Right renal cortex interstitium (tissue), 3 donors: ENCODE measurements around the gene MESP2. TPM values are rescaled to one million over a fixed set of nuclear protein-coding genes. Genes with fewer than 3 reads are reported as not detected.

Experiments
- DNase-seq, 3 donors: peaks; one replicate each; pipeline ENCODE4 v3.0.0-alpha.2; 2013; ENCODE audit warnings: low read depth in 3 of 3, low spot score in 2 of 3
- polyA plus RNA-seq, 3 donors: library from polyadenylated mRNA; unstranded; fragments of 120-200 nt; gene quantifications; one replicate each; pipeline ENCODE4 v1.2.1, GENCODE V29; 2013; ENCODE audit not compliant: insufficient read length in 3 of 3

Gene MESP2
- polyA plus RNA-seq, 3 donors = 0.28 to 0.67 (median 0.58) TPM

- no peak for DNase-seq
These were observed 36.8 kb downstream of the MESP2 start for GRCh38 chr15:89812847-89813320.

GRCh38 chr15:89813381-89814111, 37.4 kb downstream of the MESP2 start:
- no peak for DNase-seq

- no peak for DNase-seq
These were observed 38.1 kb downstream of the MESP2 start for GRCh38 chr15:89814112-89814742.

GRCh38 chr15:89815769-89816168, 39.6 kb downstream of the MESP2 start:
- DNase-seq = no peak

- no peak for DNase-seq
These were observed 41.7 kb downstream of the MESP2 start for GRCh38 chr15:89817701-89818280.

GRCh38 chr15:89818287-89818686, 42.2 kb downstream of the MESP2 start:
- no peak for DNase-seq

GRCh38 chr15:89820666-89821611, 44.8 kb downstream of the MESP2 start:
- no peak for DNase-seq

GRCh38 chr15:89822026-89822425, 45.9 kb downstream of the MESP2 start:
- no peak for DNase-seq

GRCh38 chr15:89822611-89822950, 46.4 kb downstream of the MESP2 start:
- DNase-seq = no peak

GRCh38 chr15:89822951-89823711, 47.0 kb downstream of the MESP2 start:
- DNase-seq = no peak

GRCh38 chr15:89823836-89824606, 47.9 kb downstream of the MESP2 start:
- no peak for DNase-seq

GRCh38 chr15:89824607-89824867, 48.4 kb downstream of the MESP2 start:
- DNase-seq = no peak

- no peak for DNase-seq
These were observed 49.3 kb downstream of the MESP2 start for GRCh38 chr15:89825271-89825940.

GRCh38 chr15:89826671-89827655, 50.8 kb downstream of the MESP2 start:
- DNase-seq = no peak

GRCh38 chr15:89827829-89828228, 51.7 kb downstream of the MESP2 start:
- no peak for DNase-seq
